Coronary artery (tissue), 2 donors: ENCODE results near the gene ACTL10.
A peak's percentile ranks its signal among the peaks of the same experiment; 100 is the strongest.

ENCODE experiments used
- DNase-seq: peaks from one replicate; pipeline ENCODE4 v3.0.0-alpha.2; 2017; ENCODE audit warnings: low spot score
- H3K27ac ChIP-seq, 2 donors: fragments of 200-600 bp; sonication (generic); one replicate each; pipeline ENCODE4 v1.5.1; 2016 to 2019
- H3K4me3 ChIP-seq: fragments of 200-600 bp; sonication (generic); 2 replicates; pipeline ENCODE4 v1.5.1; 2016; ENCODE audit warnings: mild to moderate bottlenecking, moderate library complexity
- TF ChIP-seq, protein P1 (sequence below): fragments of 200-600 bp; sonication (generic); IDR thresholded peaks from one replicate; pipeline ENCODE4 v1.5.1; 2019; ENCODE audit warnings: antibody characterized with exemption

Gene ACTL10

DNA sequence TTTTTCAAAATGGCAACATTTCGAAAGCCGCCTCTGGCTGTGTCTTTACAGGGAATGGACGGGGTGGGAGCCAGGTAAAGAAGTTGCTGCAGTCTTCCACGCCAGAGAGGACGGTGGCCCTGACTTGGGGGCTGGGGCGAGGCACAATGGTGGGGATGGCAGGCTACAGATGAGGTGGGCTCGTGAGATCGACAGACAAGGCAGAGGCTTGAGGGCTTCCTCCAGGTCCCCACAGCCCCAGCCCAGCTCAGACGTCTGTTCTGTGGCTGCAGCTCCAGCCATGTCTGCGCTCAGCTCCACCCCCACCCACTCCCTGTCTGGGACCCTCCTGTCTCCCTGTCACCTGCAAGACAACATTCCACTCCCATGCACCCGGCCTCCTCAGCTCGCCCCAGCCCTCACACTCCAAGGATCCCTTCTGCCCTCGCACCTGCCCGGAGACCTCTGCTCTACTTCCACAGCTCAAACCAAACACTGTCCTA, 12.0 kb upstream of the ACTL10 start:
- no peak overlapping the region for H3K4me3 ChIP-seq
- TF ChIP-seq, protein P1, sequence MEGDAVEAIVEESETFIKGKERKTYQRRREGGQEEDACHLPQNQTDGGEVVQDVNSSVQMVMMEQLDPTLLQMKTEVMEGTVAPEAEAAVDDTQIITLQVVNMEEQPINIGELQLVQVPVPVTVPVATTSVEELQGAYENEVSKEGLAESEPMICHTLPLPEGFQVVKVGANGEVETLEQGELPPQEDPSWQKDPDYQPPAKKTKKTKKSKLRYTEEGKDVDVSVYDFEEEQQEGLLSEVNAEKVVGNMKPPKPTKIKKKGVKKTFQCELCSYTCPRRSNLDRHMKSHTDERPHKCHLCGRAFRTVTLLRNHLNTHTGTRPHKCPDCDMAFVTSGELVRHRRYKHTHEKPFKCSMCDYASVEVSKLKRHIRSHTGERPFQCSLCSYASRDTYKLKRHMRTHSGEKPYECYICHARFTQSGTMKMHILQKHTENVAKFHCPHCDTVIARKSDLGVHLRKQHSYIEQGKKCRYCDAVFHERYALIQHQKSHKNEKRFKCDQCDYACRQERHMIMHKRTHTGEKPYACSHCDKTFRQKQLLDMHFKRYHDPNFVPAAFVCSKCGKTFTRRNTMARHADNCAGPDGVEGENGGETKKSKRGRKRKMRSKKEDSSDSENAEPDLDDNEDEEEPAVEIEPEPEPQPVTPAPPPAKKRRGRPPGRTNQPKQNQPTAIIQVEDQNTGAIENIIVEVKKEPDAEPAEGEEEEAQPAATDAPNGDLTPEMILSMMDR = no peak
- H3K27ac ChIP-seq = no peak overlapping the region
- no peak for DNase-seq

- no peak for DNase-seq
- Histone ChIP-seq H3K27ac (no peak overlapping the region), H3K4me3 (no peak overlapping the region)
- TF ChIP-seq, protein P1 = no peak
These were observed 11.6 kb upstream of the ACTL10 start for GRCh38 chr20:33655164-33655563.

DNA sequence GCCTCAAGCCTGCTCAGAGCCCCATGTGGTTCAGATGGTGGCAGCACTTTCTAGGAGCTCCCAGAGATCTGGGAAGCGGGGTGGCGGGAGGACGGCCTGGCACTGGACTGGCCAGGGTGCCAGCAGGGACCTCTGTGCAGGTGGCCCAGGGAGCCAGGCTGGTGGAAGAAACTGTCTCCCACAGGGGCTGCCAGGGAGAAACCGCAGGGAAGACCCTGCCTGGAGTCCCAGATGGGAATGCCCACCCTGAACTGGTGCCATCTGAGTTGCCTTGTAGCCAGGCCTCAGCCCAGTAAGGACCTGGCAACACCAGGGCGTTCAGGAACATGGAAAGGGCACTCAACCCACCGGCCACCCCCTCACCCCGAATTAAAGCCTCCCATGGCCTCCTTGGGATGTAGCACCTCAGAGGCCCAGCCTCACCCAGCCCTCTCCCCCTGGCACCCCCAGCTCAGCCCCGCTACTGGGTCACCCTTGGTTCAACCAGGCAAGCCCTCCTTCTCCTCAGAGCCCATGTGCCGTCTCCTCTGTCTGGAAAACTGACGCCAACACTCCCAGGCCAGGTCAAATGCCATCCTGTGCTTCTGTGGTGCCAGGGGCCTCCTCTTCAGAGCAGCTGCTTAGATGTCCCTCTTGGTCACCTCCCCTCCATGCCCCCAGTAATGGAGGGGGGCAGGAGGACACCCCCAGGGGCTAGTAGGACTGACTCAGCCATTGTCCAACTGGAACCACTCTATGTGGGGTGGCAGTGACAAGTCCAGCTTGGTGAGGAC, 10.5 kb upstream of the ACTL10 start:
- Histone ChIP-seq H3K27ac (no peak overlapping the region), H3K4me3 (no peak overlapping the region)
- no peak for DNase-seq
- TF ChIP-seq, protein P1 = no peak

DNA sequence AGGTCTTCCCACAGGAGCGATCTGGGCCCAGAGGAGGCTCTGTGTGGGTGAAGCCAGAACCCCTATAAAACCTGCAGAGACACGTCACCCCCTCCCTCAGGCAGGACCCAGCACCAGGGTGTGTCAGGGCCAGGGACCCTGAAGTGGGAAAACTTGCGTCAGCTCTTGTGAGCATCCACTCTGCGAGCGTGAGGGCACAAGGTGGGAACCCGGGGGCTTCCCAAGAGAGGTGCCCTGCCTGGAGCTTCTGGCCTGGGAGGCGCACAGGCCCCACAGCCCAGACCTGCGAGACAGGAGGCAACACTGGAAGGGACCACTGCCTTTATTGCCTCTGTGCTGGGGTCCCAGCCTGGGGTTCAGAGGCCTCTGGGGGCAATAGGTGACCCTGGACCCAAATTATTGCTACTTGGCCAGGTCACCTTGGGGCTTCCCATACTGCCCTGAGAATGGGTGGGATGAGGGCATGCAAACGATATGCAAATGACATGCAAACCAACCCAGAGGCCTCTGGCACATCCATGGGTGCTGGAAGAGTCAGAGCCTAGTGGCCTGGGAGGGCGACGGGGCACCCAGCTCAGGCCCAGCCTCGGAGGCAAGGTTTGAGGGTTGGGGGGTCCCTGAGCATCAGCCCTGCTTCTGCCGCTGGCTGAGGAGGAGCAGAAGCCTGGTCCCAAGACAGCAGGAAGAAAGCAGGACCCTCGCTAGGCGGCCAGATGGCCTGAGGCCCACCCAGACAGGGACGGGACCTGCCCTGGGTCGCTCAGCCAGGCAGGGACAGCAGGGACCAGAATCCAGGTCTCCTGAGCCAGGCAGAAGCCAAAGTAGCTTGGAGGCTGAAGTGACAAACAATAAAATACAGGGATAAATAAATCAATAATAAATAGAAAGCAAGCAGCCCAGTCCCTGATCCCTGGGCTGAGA, 9.7 kb upstream of the ACTL10 start:
- TF ChIP-seq, protein P1 = no peak
- Histone ChIP-seq H3K4me3 (no peak overlapping the region), H3K27ac (no peak overlapping the region)
- peak; percentile 74 for DNase-seq

DNA sequence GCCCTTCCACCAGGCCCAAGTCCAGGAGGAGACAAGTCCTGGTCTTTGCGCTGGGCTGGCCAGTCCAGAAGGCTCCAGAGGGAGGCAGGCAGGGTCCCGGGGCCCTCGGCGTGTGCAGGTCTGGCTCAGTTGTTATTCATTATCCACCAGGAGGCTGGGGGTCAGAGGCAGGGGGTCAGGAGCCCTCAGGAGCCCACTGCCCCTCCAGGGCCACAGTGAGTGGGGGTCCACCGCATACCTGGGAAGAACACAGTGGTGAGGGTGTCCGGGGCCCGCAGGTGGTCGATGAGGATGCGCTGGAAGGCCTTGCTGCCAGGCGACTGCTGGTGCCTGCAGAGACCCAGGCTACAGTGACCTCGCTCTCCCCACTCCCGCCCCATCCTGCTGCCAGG, 9.0 kb upstream of the ACTL10 start:
- TF ChIP-seq, protein P1 = no peak
- DNase-seq = no peak
- no peak overlapping the region for H3K27ac ChIP-seq
- no peak overlapping the region for H3K4me3 ChIP-seq

- Histone ChIP-seq H3K4me3 (no peak overlapping the region), H3K27ac (no peak overlapping the region)
- TF ChIP-seq, protein P1 = no peak
- no peak for DNase-seq
These were observed 8.2 kb upstream of the ACTL10 start for GRCh38 chr20:33658510-33658909.
